RPMI7951 (cell line): ENCODE data around the gene TCF23. TPM values are rescaled to one million over a fixed set of nuclear protein-coding genes. Genes with fewer than 3 reads are reported as not detected.
"Not testable (repeated sequence)": the region's sequence is repeated elsewhere in the genome, so short reads cannot be mapped to it uniquely, and the experiment has no call there.

Experiments
- DNase-seq: peaks from one replicate; pipeline ENCODE4 v3.0.0-alpha.2; 2012; ENCODE audit warnings: low read depth
- total RNA-seq: library from RNA; depleted of rRNA; stranded (reverse); fragments of >200 nt; shearing (Covaris generic); gene quantifications from 2 replicates; pipeline ENCODE4 v1.2.3, GENCODE V29; 2014

TCF23 gene
- total RNA-seq, 1 experiment from 2014 or later = not detected

DNA sequence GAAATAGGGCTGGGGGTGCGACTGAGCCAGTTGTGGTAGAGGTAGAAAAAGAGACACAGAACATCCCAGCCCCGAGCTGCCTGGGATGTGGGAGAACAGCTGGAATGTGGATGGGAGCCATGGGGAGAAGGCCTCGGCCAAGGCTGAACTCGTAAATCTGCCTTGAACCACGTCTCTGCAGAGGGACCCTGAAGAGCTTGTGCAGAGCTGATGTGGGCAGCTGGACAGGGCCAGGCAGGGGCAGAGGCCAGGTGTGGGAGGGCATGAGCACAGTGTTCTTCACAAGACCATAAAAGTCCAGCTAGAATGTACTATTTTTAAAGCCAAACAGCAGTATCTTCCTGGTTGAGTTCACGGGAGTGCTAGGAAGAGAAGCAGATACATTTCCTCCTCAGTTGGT, 5.7 kb downstream of the TCF23 start:
- DNase-seq = no peak

DNA sequence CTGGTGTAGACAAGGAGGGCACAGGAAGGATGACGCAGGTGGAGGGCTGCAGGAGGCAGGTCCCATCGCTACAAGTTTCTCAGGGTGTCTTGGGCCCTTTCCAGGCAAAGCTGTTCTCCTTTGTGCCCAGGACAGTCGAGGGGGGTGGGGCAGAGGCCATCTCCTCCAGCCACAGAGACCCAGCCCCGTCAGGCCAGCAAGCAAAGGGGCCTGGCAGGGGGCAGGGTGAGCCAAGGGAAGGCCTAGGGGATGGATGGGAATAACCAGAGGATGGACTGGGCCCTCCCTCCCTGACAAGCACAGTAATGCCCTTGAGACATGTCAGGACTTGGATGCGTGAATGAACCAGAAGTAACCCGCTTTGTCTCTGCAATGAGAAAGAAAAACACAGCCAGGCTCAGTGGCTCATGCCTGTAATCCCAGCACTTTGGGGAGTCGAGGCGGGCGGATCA, 6.3 kb downstream of the TCF23 start:
- no peak for DNase-seq

DNA sequence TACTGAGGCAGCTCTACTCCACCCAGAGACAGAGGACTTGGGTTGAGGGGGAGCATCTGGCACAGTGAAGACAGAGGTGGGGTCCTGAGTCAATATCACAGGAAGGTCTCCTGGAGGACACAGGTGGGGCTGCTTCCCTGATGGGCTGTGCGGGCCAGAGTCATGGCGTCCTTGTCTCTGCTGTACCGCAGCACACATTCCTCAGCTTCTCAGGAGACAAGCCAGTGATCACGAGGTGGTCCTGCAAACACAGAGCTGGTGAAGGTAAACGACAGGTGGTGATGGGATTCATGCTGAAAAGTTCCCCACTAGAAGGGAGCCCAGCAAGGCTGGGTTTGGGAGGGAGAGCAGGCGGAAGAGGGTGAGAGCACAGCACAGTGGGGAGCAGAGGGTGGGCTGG, 9.7 kb downstream of the TCF23 start:
- DNase-seq = no peak

DNA sequence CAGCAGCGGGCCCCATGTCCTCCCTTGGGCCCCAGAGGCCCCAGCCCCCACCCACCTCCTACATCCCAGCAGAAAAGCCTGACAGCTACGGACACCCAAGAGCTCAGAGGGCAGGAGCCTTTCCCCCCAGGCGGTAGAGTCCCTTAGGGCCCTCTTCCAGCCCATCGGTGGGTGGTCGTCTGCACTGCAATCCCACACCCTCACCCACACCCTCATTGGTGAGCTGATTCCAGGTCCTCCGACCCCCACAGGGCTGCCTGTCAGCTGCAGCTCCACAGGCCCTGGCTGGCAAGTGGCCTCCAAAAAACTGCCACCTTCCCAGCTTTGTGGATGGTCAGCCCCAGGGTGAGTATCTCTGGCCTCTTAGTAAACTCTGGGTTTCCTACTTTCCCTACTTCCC, 10.5 kb downstream of the TCF23 start:
- no peak for DNase-seq

DNA sequence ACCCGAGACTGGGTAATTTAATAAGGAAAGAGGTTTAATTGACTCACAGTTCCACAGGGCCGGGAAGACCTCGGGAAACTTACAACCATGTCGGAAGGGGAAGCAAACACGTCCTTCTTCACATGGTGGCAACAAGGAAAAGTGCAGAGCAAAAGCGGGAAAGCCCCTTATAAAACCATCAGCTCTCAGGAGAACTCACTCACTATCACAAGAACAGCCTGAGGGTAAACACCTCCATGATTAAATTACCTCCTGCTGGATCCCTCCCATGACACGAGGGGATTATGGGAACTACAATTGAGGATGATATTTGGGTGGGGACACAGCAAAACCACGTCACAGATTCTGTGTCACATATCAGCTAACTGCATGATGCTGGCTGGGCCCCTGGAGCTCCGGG, 11.4 kb downstream of the TCF23 start:
- no peak for DNase-seq

DNA sequence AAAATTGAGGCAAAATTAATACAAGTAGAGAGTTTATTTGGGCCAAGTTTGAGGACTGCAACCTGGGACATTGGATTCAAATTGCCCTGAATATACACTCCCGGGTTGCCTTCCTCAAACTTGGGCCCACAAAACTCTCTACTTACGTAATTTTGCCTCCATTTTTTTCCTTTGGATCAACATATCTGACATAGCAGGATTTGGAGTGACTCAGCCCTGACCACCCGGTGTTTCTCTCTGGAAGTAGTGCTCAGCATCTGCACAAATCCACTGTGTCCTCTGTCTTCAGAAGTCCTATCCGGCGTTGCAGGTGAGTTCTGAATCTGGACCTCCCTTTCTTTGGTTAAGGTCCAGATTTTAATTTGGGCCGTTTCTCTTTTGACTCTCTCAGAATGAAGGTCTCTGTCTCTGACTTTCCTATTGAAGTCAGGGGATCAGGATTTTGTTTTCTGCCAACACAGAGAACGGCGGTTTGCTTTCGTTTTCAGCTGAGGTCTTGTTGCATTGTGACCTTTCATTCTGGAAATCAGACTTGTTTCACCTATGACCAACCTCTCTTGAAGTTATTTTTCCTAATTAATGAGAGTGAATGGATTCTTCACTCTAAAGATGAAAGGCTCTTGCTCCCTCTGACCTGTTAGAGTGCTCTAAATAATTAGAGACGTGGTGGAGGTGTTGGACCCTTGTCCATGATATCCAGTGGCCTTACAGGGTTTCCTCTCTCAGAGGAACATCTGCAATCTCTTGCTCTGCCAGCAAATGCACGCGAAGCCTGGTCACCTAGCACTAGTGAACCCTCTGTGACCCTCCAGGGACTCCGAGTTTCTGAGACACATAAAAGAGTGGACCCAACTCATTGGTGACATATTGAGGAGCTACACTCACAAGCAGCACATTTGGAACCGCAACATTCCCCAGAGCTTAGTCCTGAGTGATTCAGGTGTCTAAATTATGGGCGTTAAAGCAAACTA, 13.6 kb downstream of the TCF23 start:
- DNase-seq = peak; percentile 37

DNA sequence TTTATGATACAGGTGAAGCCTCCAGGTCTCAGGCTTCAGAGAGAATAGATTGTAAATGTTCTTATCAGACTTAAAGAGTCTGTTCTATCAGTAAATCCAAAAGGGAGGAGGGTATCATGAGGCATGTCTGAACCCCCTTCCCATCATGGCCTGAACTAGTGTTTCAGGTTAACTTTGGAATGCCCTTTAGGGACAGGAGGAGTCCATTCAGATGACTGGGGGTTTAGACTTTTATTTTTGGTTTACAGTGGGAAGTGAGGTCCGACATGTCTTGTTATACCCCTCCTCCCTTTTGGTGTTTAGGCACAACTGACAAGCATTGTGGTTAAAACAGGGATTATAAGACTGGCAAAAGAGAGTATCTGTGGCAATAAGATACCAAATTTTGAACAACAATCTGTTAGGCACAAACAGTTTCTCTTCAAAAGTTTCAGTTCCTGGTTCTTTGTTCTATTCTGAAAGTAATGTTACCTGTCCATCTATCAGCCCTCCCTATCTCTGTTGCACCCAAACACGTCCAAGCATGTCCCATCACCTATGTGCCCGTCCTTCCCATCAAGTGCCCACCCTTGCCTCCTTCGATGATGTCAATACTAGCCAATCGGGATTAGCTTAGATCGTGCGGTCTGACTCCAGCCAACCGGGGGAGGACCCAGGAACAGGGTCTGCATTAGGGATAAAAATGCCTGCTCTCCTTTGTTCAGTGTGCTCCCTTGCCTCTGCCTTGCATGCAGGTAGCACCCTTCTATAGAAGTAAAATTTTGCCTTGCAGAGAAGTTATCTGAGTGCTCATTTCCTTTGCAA, 16.4 kb downstream of the TCF23 start:
- DNase-seq = no peak

DNA sequence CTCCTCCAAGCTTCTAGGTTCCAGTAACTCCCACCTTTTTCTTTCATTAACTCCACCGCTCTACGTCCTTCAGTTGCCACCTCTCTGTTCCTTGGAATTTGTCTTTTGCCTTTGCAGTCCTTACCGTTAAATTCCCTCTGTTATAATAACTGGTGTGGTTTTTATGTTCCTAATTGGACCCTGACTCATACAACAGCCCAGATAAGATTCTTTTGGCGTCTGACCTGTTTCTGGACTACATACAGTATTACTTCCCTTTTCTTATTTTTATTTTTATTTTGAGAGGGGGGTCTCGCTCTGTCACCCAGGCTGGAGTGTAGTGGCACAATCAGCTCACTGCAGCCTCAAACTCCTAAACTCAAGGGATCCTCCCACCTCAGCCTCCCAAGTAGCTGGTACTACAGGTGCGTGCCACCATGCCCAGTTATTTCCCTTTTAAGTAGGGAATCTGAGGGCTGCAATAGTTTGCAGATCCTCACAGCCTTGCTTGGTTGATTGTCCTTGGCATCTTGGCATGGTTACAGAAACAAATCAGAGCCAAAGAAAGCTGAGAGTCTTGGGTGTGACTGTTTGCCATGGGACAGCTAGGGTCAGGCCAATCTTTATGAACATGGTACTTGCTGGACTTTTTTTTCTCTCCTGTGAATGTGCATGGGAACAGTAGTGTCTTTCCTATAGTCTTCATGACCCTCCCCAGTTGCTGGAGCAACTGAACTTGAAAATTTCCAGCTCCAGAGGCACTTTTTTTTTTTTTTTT, 22.0 kb downstream of the TCF23 start:
- no peak for DNase-seq

DNA sequence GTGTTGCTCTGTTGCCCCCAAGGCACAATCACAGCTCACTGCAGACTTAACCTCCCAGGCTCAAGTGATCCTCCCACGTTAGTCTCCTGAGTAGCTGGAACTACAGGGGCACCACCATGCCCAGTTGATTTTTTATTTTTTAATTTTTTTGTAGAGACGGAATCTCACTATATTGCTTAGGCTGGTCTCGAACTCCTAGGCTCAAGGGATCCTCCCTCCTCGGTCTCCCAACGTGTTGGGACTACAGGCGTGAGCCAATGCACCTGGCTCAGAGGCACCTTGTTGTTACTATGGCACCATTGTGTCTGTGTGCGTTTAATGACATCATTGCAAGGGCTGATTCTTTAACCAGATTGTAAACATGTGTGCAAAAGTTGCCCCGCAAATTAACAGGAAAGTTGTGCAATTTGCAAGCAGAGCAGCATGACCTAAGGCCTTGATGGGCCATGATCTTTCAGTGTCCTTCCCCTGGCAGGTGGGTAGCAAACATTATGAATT, 22.6 kb downstream of the TCF23 start:
- DNase-seq = no peak

DNA sequence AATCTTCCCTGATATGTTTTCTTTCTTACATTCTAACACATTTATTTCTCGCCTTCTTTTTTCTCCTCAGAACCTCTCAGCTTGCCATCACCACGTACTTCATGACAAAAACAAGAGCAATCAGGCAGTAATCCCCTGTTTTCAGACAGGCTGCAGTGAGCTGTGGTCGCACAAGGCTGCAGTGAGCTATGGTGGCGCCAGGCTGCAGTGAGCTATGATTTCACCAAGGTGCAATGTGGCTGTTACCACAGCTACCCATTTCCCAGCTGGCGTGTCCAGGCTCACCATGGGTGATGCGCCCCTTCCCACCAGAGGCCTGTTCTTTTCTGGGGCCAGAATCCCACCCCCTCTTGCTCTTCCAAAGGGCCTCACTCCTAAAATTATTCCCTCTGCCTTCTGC, 25.8 kb downstream of the TCF23 start:
- DNase-seq = no peak

DNA sequence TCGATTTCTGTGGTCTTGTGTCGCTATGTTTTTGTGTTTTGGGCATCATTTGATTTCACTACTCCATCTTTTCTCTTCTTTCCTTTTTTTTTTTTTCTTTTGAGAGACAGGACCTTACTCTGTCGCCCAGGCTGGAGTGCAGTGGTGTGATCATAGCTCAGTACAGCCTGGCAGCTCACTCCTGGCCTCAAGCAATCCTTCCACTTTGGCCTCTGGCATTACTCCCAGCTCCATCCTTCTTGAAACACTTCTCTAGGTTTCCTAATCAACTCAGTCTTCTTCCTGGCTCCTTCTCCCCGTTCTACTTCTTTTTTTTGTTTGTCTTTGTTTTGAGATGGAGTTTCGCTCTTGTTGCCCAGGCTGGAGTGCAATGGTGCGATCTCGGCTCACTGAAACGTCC, 26.5 kb downstream of the TCF23 start:
- no peak for DNase-seq

DNA sequence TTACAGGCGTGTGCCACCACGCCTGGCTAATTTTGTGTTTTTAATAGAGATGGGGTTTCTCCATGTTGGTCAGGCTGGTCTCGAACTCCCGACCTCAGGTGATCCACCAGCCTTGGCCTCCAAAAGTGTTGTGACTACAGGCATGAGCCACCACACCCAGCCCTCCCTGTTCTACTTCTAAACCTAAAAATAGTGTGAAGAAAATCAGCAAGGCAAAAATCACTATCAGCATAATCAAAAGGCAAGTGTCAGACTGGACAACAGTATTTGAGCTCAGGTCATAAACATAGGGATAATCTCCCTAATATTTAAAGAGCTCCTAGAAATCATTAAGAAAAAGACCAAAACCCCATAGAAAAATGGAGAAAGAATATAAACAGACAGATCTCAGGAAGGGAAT, 27.0 kb downstream of the TCF23 start:
- DNase-seq = not testable (repeated sequence)

DNA sequence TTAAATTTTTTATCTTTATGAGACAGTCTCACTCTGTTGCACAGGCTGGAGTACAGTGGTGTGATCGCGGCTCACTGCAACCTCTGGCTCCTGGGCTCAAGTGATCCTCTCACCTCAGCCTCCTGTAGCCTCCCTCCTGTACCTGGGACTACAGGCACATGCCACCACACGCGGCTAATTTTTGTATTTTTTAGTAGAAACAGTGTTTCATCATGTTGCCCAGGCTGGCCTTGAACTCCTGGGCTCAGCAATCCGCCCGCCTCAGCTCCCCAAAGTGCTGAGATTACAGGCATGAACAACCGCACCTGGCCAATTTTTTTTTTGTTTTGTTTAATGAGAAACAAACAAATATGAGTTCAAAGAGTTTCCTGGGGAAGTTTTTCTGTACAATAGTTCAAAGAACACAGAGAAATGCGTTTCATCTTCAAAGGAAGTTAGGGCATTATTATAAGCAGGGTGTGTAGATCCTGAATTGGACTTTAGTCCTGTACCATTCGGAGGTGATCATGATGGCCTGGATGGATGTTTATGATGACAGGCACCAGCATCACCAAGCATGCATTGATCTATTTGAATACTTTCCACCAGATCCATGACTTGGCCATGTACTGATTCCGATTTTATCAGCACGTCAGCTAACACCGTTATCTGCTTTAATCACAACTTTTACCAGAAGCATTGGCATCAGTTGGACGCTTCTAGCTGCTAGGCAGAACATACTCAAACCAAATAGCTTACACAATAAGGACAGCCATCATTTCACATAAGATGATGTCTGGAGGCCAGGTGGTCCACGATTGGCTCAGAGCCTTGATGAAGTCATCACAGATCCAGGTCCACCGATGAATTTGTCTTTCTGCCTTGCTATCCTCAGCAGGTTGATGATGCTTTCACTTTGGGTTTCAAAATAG, 28.9 kb downstream of the TCF23 start:
- DNase-seq = no peak

DNA sequence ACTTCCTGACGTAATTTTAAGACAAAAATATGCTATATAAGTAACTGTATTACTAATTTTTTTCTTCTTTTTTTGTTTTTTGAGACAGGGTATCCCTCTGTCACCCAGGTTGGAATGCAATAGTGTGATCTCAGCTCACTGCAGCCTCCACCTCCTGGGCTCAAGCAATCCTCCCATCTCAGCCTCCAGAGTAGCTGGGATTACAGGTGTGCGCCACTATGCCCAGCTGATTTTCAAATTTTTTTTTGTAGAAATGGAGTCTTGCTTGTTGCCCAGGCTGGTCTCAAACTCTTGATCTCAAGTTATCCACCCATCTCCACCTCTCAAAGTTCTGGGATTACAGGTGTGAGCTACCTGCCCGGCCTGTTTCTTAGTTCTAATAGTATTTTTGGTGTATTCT, 29.7 kb downstream of the TCF23 start:
- no peak for DNase-seq

DNA sequence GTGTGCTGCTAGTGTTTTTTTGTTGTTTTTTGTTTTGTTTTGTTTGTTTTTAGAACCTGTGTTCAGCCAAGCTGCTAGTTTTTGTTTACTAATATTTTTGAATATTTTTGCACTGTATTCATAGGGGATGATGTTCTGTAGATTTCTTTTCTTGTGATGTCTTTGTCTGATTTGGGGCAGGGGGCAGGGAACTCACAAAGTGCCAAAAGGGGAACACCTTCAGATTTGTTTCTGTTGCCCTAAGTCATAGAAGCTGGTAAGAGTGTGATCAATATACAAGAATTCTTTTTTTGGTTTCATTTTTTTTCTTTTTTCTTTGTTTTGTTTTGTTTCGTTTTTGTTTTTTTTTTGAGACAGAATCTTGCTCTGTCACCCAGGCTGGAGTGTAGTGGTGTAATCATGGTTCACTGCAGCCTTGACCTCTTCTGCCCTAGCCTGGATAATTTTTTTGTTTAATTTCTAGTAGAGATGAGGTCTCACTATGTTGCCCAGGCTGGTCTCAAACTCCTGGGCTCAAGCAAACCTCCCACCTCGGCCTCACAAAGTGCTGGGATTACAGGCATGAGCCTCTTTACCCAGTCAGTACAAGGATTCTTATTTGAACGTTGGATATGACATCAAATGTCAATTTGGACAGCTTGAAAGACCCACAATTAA, 30.7 kb downstream of the TCF23 start:
- no peak for DNase-seq

DNA sequence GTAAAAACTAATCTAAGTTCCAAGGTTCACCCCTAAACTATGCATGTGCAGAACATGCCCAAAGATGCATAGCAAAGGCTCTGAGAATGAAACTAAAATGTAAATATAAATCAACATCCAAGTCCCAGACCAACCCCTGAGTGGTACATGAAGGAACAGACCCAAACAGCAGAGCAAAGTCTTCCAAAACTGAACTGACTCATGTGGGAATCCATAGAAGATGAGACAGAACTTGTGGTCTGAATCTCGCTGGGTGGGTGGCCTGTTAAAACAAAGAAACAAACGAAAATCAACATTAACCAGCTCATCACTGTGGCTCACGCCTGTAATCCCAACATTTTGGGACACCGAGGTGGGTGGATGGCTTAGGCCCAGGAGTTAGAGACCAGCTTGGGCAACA, 33.5 kb downstream of the TCF23 start:
- no peak for DNase-seq

DNA sequence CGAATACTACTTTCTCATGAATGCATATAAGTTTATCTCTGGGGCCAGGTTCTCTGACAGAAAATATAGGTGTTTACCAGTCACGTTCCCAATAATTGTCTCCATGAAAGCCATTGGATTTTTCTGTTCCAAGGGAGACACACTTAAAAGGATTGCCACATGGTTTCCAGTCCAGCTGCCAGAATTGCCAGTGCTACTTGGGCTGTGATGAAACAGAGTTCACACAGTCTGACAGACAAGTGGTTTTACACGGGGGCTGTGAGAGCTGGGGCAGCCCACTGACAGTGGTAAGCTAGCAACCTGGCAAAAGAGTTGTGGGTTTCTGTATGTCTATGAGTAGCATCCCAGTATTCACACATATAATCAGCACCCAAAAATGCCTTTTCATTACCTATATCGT, 35.3 kb downstream of the TCF23 start:
- no peak for DNase-seq

DNA sequence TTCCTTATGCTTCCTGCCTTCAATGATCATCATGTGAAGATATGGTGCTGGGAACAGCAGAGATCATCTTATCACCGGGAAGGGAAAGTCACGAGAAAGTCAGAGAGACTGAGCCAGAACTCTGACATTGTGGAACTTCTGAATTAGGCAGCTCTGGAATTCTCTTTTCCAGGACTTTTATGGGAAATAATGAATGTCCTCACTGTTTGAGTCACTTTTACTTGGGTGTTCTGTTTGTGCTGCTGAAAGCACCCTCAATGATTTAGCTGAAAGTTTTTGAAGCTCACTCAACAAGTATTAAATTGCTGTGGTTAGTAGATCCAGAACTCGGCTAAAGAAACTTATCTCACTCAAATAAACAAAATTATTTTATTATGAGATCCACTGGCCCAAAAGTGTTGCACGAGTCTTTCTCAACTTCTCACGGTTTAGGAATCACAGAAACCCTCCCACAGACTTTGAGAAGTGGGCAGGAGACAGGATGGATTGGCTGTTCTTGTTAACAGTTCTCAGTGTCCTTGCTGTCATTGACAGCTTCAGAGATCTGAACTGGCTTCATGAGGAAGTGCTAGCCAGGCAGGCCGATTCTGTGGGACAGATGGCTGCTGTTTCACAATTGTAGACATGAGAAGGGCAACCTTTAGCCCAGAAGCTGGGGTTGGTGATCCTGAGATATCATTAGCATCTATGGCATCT, 36.7 kb downstream of the TCF23 start:
- no peak for DNase-seq

DNA sequence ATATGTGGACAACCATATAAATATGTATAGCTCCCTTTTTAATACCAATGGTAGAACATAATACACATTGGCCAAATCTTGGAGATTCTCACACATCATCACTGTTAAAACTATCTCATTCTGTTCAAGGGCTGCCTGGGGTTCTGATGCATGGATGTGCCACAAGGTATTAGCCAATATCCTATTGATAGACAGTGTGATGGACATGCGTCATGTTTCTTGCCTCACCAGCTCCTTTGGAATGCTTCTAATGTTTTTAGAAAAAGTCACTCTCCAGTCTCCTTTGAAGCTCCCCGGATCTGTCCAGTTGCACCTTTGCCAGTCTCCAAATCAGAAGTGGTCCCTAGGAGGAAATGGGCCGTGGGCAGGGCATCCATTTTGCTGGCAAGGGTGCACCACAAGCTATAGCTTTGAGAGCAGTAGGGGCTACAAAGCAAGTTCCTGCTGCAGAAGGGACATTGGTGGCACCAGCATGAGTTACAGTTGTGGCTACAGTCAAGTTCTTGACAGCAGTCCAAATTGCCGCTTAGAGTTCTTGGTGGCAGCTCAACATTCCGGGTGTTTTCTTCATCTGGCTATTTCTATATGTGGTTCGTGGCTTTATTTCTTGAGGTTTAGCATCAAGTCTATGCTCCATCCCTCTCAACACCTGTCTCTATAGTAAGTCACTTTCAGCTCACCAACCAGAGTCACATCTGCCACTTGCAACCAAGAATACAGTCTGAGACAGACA, 38.0 kb downstream of the TCF23 start:
- DNase-seq = no peak
